HUES48 (cell line): ENCODE data around the gene ZNF862.
"Not testable (repeated sequence)": the region's sequence is repeated elsewhere in the genome, so short reads cannot be mapped to it uniquely, and the experiment has no call there.

Source experiments
- H3K27ac ChIP-seq: one replicate; pipeline ENCODE4 v1.7.0; 2013; ENCODE audit warnings: low read depth, low read length, inconsistent platforms
- H3K27me3 ChIP-seq: 2 replicates; pipeline ENCODE4 v1.6.1; 2013; ENCODE audit warnings: mild to moderate bottlenecking, low read length; ENCODE audit not compliant: control insufficient read depth, insufficient read depth
- H3K36me3 ChIP-seq: 2 replicates; pipeline ENCODE4 v1.6.1; 2013; ENCODE audit warnings: low read length; ENCODE audit not compliant: control insufficient read depth, insufficient read depth
- H3K4me1 ChIP-seq: 2 replicates; pipeline ENCODE4 v1.6.1; 2013; ENCODE audit warnings: mild to moderate bottlenecking, low read length; ENCODE audit not compliant: control insufficient read depth, insufficient read depth
- H3K4me3 ChIP-seq: 2 replicates; pipeline ENCODE4 v1.5.1; 2013; ENCODE audit warnings: mild to moderate bottlenecking, low read depth, low read length
- H3K9ac ChIP-seq: 2 replicates; pipeline ENCODE4 v1.6.1; 2013; ENCODE audit warnings: mild to moderate bottlenecking, low read depth, low read length, moderate library complexity
- H3K9me3 ChIP-seq: 2 replicates; pipeline ENCODE4 v1.6.1; 2013; ENCODE audit warnings: low read length; ENCODE audit not compliant: control insufficient read depth, insufficient read depth

The ZNF862 gene

DNA sequence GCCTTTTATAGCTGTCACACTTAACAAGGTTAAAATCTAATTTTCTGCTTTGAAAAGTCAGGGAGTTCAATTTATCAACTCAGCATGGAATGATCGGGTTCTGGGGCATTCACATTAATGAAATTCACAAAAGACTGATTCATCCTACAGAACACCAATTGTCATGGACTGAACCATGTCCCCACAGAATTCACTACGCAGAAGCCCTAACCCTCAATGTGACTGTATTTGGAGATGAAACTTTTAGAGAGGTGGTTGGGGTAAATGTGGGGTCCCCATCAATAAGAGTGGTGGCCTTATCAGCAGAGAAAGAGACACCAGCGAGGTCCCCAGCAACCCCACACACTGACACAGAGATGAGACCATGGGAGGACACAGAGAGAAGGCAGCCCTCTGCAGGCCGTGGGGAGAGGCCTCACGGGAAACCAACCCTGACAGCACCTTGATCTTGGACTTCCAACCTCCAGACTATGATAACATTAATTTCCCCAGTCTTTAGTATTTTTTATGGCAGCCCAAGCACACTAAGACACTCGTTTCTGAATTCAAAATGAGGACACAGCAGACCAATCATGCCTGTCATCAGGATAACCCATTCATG, 69.7 kb downstream of the ZNF862 start:
- H3K4me3 ChIP-seq, H3K27me3 ChIP-seq, H3K9me3 ChIP-seq, H3K36me3 ChIP-seq, H3K9ac ChIP-seq, H3K4me1 ChIP-seq, H3K27ac ChIP-seq: not testable (repeated sequence)

- H3K36me3 ChIP-seq, H3K9ac ChIP-seq, H3K4me1 ChIP-seq, H3K27me3 ChIP-seq, H3K9me3 ChIP-seq, H3K4me3 ChIP-seq, H3K27ac ChIP-seq: not testable (repeated sequence)
Observed at GRCh38 chr7:149910219-149910618, 72.0 kb downstream of the ZNF862 start.

DNA sequence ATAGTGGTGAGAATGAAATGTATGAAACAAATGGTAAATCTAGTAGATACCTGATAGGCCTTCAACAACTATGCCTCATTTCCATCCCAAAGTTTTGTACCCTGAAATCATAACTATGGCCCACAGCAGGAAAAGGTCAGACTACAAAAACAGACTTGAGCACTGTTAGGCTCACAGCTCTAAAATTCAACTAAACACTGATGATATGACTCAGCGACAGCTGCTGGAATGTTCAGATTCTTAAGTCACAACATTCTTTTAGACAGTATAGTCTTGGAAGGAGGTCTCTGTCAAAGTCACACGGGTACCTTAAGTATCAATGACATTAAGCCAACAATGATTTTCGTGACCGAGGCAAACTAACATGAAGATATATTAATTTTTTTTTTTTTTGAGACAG, 74.0 kb downstream of the ZNF862 start:
- H3K27me3 ChIP-seq, H3K36me3 ChIP-seq, H3K4me1 ChIP-seq, H3K27ac ChIP-seq, H3K9ac ChIP-seq, H3K4me3 ChIP-seq, H3K9me3 ChIP-seq: not testable (repeated sequence)
